Measurements from ENCODE around the gene ZBTB20.

Gene ZBTB20

GRCh38 chr3:114556657-114557213 lies 590.4 kb downstream of the ZBTB20 start:
- H3F3A ChIP-seq (ENCODE audit: insufficient read depth) = no peaks in the 10 kb centered on the region
- no peak overlapping the region for H3K4me2 ChIP-seq (ENCODE audit: low read depth, low read length, poor library complexity, severe bottlenecking)
- H2AFZ ChIP-seq (ENCODE audit: low read depth, low read length, severe bottlenecking) = no peak overlapping the region
- H3K9me2 ChIP-seq (replicated peaks; ENCODE audit: insufficient read depth, low read length) = no peaks in the 10 kb centered on the region
- no peak overlapping the region for H3K9ac ChIP-seq (ENCODE audit: low read length)
- no peak overlapping the region for H3K27ac ChIP-seq (ENCODE audit: low read depth, low read length)
- H3K9me3 ChIP-seq (ENCODE audit: insufficient read depth, low read length) = no peaks in the 10 kb centered on the region
- no peaks in the 10 kb centered on the region for H3K79me2 ChIP-seq (ENCODE audit: insufficient read depth, low read length)
- no peaks in the 10 kb centered on the region for H3K36me3 ChIP-seq (ENCODE audit: low read length)
- H4K20me1 ChIP-seq (ENCODE audit: low read depth, low read length) = no peaks in the 10 kb centered on the region
- TF ChIP-seq CTCF (IDR thresholded peaks at IDR 0.05; ENCODE audit: insufficient read depth, low read length, poor library complexity, severe bottlenecking) (no peak), EZH2phosphoT487 (conservative IDR thresholded peaks at IDR 0.05; ENCODE audit: low read length) (no peak)
- no peak overlapping the region for H3K4me3 ChIP-seq (ENCODE audit: insufficient read depth, low read length, poor library complexity, severe bottlenecking)
- H3K27me3 ChIP-seq (ENCODE audit: low read length) = no peaks in the 10 kb centered on the region

- no peaks in the 10 kb centered on the region for H3K36me3 ChIP-seq (ENCODE audit: low read length)
- no peaks in the 10 kb centered on the region for H3F3A ChIP-seq (ENCODE audit: insufficient read depth)
- H3K4me2 ChIP-seq (ENCODE audit: low read depth, low read length, poor library complexity, severe bottlenecking) = no peak overlapping the region
- no peak overlapping the region for H3K27ac ChIP-seq (ENCODE audit: low read depth, low read length)
- no peak overlapping the region for H3K9ac ChIP-seq (ENCODE audit: low read length)
- H3K4me3 ChIP-seq (ENCODE audit: insufficient read depth, low read length, poor library complexity, severe bottlenecking) = no peak overlapping the region
- no peaks in the 10 kb centered on the region for H3K27me3 ChIP-seq (ENCODE audit: low read length)
- TF ChIP-seq EZH2phosphoT487 (conservative IDR thresholded peaks at IDR 0.05; ENCODE audit: low read length) (no peak), CTCF (IDR thresholded peaks at IDR 0.05; ENCODE audit: insufficient read depth, low read length, poor library complexity, severe bottlenecking) (no peak)
- no peaks in the 10 kb centered on the region for H3K79me2 ChIP-seq (ENCODE audit: insufficient read depth, low read length)
- H4K20me1 ChIP-seq (ENCODE audit: low read depth, low read length) = no peaks in the 10 kb centered on the region
- no peaks in the 10 kb centered on the region for H3K9me2 ChIP-seq (replicated peaks; ENCODE audit: insufficient read depth, low read length)
- H2AFZ ChIP-seq (ENCODE audit: low read depth, low read length, severe bottlenecking) = no peak overlapping the region
- H3K9me3 ChIP-seq (ENCODE audit: insufficient read depth, low read length) = no peaks in the 10 kb centered on the region
These were observed 592.4 kb downstream of the ZBTB20 start for GRCh38 chr3:114554731-114555130.

GRCh38 chr3:114553949-114554593 lies 593.0 kb downstream of the ZBTB20 start:
- no peaks in the 10 kb centered on the region for H3K9me3 ChIP-seq (ENCODE audit: insufficient read depth, low read length)
- no peaks in the 10 kb centered on the region for H3K36me3 ChIP-seq (ENCODE audit: low read length)
- no peak overlapping the region for H3K27ac ChIP-seq (ENCODE audit: low read depth, low read length)
- H3K4me3 ChIP-seq (ENCODE audit: insufficient read depth, low read length, poor library complexity, severe bottlenecking) = no peak overlapping the region
- no peak overlapping the region for H2AFZ ChIP-seq (ENCODE audit: low read depth, low read length, severe bottlenecking)
- no peaks in the 10 kb centered on the region for H3K79me2 ChIP-seq (ENCODE audit: insufficient read depth, low read length)
- no peaks in the 10 kb centered on the region for H3F3A ChIP-seq (ENCODE audit: insufficient read depth)
- H3K9ac ChIP-seq (ENCODE audit: low read length) = no peak overlapping the region
- no peaks in the 10 kb centered on the region for H4K20me1 ChIP-seq (ENCODE audit: low read depth, low read length)
- no peak for TF ChIP-seq EZH2phosphoT487 (conservative IDR thresholded peaks at IDR 0.05; ENCODE audit: low read length)
- no peak for TF ChIP-seq CTCF (IDR thresholded peaks at IDR 0.05; ENCODE audit: insufficient read depth, low read length, poor library complexity, severe bottlenecking)
- H3K9me2 ChIP-seq (replicated peaks; ENCODE audit: insufficient read depth, low read length) = no peaks in the 10 kb centered on the region
- H3K27me3 ChIP-seq (ENCODE audit: low read length) = no peaks in the 10 kb centered on the region
- no peak overlapping the region for H3K4me2 ChIP-seq (ENCODE audit: low read depth, low read length, poor library complexity, severe bottlenecking)

Measured in SU-DHL-6 (cell line).